Hematopoietic multipotent progenitor cell (in vitro differentiated cells): Measurements from ENCODE around the gene CTSZ. TPM values are rescaled to one million over a fixed set of nuclear protein-coding genes. Genes with fewer than 3 reads are reported as not detected.

ENCODE experiments used
- DNase-seq, 3 donors: peaks; one replicate each; pipeline ENCODE4 v3.0.0-alpha.2; 2011 to 2015; ENCODE audit warnings: low read depth in 2 of 3, low spot score in 2 of 3
- total RNA-seq: library from RNA; depleted of rRNA; stranded (reverse); fragments of >200 nt; gene quantifications from one replicate; pipeline ENCODE4 v1.2.3, GENCODE V29; 2012

Gene CTSZ
- total RNA-seq, 1 donor, result 91.0 TPM

GRCh38 chr20:59032023-59032712 lies 25.1 kb upstream of the CTSZ start, which contains the start of gene ATP5F1E:
Gene ATP5F1E (minus strand): TSS chr20:59032335. CDS start chr20:59032251, 84 bp downstream.
- peak; percentile 85 to 97 (median 96) for DNase-seq

- peak in 1 of 3 donors; percentile 18 for DNase-seq
Observed at GRCh38 chr20:59031564-59032022, 24.5 kb upstream of the CTSZ start.

- no peak for DNase-seq
Observed at GRCh38 chr20:59030911-59031563, 24.0 kb upstream of the CTSZ start.

DNA sequence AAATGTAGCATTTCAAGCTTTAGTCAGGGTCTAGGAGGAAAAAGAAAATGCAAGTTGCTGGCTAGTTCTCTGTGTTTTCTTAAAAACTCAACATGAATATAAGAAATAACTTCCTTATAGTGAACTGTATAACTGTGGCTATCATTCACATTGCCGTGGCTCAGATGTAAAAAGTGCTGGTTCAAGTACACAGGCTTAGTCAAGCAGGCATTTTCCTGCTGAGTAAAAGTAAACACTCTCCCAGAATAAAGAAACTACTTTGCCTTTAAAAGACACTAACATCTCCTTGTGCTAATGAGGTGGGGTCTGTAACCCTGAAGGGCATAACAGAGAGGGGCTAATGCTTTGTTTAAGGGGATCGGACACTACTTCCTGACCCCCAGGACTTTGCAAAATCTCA lies 21.8 kb upstream of the CTSZ start:
- no peak for DNase-seq

DNA sequence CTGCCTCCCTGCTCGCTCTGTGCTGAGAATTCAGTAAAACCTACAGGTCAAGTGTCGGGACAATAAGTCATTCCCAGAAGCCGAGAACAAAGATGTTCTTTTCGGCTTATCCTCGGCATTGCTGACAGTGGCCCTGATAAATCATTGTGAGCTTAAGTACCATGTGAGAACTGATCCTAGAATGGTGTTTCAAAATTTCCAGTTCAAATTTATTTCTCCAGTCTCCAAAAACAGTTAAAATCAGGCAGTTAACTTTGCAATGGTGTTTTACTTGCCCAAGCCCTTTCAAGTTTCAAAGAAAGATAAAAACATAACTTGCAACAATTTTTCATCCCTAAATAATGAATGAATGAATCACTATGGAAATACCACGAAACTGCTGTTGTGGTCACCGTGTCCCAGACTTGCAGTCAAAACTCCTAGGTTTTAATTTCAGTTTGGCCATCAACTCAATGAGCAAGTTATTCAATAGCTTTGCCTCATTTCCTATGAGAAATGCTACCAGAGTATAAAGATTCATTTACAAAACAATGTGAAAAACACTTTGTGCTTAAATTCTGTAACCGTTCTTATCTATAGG lies 20.8 kb upstream of the CTSZ start:
- no peak for DNase-seq

GRCh38 chr20:59026904-59027740 lies 20.1 kb upstream of the CTSZ start:
- no peak for DNase-seq

GRCh38 chr20:59025511-59025910 lies 18.5 kb upstream of the CTSZ start:
- DNase-seq, result no peak

DNA sequence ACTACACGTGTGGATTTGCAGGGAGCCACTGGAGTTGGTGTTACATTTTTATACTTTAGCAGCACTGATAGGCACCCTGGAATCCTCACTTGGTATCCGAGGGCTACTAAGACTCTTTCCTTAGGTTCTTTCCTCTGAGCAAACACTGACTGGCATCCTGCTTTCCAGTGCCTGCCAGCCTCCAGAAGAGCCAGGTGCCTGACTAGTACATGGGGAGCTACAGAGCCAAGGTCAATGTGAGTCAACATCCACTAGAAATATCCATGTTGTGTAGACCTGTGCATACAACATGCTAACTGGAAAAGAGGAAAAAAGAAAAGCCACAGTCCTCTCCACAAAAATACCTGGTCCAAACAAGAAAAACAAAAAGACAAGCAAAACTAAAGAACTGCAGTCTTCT lies 18.0 kb upstream of the CTSZ start:
- DNase-seq, result no peak

- DNase-seq, result no peak
Observed at GRCh38 chr20:59024111-59024530, 17.1 kb upstream of the CTSZ start.

GRCh38 chr20:59023616-59024015 lies 16.6 kb upstream of the CTSZ start:
- no peak for DNase-seq

GRCh38 chr20:59022754-59023153 lies 15.7 kb upstream of the CTSZ start:
- DNase-seq, result no peak

DNA sequence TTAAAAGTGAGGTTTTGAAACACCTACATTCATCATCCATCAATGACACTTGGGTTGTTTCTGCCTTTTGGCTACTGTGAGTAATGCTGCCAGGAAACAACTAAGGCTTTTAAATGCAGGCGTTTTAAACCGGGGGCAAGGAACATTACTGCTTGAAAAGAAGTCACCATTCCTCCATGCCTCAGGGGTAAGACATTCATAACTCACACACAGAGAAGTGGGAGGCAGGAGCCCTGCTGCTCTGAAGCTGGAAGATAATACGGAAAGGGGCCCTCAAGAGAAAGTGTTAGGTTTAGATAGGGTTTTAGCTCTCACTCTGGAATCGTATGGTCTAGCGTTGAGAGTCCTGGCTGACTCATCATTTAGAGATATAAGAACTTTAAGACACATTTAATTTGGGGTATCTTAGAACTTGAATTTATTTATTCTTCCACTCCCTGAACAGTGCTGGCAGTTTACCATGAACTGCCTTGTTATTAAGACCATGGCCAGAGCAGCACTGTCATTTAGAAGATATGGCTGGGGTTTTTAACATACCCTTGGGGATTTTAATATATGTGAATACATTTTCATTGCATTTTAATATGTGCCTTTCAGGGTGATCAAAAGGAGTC lies 14.0 kb upstream of the CTSZ start:
- DNase-seq, result peak in 1 of 3 donors; percentile 47

- no peak for DNase-seq
Observed at GRCh38 chr20:59019217-59019616, 12.2 kb upstream of the CTSZ start, which contains the start of gene TUBB1. Gene TUBB1 (plus strand): TSS chr20:59019429. CDS start chr20:59019523, 94 bp downstream.

- DNase-seq, result no peak
Observed at GRCh38 chr20:59018817-59019216, 11.8 kb upstream of the CTSZ start.

DNA sequence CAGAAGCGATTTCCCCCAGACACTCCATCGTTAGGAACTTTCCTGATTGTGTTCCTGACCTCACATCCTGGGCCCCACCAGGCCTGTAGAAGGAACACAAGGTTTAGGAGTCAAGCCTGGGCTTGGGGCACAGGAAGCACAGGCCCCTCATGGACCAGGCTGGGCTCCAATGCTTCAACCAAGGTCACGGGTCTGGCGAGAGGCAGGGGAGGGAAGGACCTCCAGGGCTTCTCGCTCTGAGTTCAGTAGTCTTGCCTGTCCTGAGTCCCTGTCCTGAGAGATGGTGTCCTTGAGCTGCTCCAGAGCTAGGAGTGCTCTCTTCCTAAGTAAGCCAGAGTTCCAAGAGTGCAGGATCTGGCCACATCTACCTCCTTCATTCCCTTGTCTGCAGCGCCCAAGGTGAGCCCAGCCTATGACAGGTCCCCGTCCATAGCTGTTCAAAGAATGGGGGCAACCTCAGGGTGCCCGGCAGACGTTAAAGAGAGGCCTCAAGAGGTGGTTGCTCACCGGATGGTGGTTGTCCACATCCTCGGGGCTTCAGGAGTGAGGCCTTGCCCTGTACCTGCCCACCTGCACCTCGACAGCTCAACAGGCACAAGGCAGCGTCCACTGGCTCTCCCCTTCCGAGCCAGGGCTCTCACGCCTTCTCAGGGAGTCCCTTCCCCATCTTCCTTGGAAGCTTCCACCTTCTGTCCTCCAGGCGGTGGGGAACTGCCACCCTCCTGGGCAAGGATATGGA lies 10.6 kb upstream of the CTSZ start:
- no peak for DNase-seq

DNA sequence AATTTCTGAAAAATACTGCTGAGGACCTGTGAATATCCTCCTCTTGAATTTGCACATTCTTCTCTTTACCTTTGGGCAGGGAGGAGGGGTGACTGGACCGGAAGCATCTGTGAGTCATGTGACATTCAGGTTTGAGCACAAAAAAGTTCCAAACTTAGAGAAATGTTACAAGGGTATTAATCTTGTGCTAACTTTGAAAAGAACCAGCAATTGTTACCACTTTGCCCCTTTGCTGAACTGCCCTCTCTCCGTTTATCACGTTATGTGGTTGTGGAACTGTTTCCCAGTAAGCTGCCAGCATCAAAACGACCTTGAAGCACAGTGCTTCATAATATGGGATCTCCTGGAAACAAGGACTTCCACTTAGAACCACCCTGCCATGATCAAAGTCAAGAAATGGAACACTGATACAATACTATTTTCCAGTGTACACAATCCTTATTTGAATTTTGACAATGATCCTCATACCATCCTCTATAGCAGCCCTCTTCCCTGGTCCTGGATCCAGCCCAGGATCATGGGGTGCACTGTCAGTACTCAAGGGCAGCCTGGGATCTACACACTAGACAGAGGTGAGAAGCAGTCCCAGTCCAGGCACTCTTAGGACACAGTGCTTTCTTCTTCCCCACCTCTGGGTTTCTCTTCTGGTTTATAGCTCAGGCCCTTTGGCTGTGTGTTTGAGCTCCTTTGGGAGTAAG lies 9.9 kb upstream of the CTSZ start:
- peak in 2 of 3 donors; percentile 66 to 83 for DNase-seq

DNA sequence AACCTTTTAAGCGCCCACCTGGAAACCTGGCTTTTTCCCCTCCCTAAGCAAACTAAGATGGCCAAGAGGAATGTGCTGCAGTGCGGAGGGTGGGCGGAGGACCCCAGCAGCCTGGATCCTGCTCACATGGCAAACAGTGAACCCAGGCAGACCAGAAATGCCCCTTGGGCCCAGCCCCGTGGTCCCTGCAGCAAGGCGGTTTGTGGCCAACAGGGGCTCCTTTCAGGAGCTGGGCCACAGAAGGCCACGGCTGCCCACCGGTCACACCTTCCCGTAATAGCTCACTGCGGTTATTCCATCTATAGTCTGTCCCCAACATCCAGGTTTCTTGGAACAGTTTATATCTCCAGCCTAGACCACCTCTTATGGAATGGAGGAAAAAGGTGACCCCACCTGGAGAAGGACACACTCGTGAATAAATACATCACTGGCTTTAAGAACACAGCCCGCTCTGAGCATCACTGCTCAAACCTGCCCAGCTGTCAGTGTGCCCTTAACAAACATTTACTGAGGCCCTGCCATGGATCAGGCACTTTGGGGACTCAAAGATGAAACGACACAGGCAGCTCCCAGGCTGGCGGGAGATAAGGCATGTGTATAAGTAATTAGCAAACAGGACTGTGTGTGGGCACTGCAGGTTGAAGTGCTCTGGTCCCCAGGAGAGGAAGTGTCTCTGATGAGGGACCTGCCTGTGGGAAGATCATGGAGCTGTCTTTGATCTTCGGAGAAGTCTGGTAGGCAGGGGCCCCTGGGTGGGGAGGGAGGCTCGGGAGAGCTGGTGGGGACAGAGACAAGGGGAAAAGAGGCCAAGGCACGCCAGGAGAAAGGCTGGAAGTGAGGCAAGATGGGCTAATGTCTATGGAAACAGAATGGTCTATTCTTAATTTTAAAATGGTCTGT lies 9.0 kb upstream of the CTSZ start:
- DNase-seq, result no peak

DNA sequence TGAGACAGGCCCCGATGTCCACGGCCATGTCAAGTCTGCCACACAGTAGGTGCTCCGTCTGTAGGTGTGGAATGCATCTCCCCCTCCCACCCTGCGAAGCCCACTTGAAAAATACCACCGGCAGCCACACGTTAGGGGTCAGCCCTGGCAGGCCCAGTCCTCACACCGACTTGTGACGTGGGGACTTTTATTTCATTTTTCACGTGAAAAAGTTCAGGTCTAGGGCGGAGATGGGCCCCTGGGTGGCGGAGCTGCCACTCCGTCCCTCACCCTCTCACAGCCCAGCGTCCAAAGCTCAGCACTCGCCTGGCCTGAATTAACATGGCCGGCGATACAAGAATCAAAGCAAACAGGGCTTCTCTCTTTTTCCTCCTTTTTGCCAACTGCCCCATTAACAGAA lies 8.4 kb upstream of the CTSZ start:
- no peak for DNase-seq
